HCT116 (cell line): ENCODE results near the gene SP7.

ENCODE experiments used
- ELF1 ChIP-seq: IDR thresholded peaks from 2 replicates; pipeline ENCODE4 v1.6.1; 2012; ENCODE audit warnings: low read depth, borderline replicate concordance
- EZH2 ChIP-seq: fragments of 200-600 bp; sonication (generic); IDR thresholded peaks from 2 replicates; pipeline ENCODE4 v1.6.1; 2017; ENCODE audit warnings: antibody characterized with exemption, mixed run types
- EZH2phosphoT487 ChIP-seq: fragments of 200-600 bp; IDR thresholded peaks from 2 replicates; pipeline ENCODE4 v1.6.1; 2018; ENCODE audit warnings: antibody characterized with exemption, borderline replicate concordance
- JUND ChIP-seq: IDR thresholded peaks from 2 replicates; pipeline ENCODE4 v1.6.1; 2012
- POLR2A ChIP-seq: IDR thresholded peaks from 2 replicates; pipeline ENCODE4 v1.7.0; 2011; ENCODE audit warnings: borderline replicate concordance; ENCODE audit not compliant: insufficient read depth, insufficient read length; ENCODE audit errors: extremely low read depth
- POLR2AphosphoS5 ChIP-seq: IDR thresholded peaks from 2 replicates; pipeline ENCODE4 v1.6.1; 2011; ENCODE audit warnings: mild to moderate bottlenecking, low read depth, low read length, moderate library complexity
- SIN3A ChIP-seq: IDR thresholded peaks from 2 replicates; pipeline ENCODE4 v1.6.1; 2012; ENCODE audit warnings: low read depth
- YY1 ChIP-seq: IDR thresholded peaks from 2 replicates; pipeline ENCODE4 v1.6.1; 2011; ENCODE audit warnings: low read length, low read depth, moderate library complexity, mild to moderate bottlenecking; ENCODE audit not compliant: insufficient replicate concordance; ENCODE audit errors: extremely low read depth
- ZFX ChIP-seq: fragments of 450-650 bp; IDR thresholded peaks from 2 replicates; pipeline ENCODE4 v1.6.1; 2017
- ZNF274 ChIP-seq: fragments of 200-500 bp; sonication (Bioruptor generic); IDR thresholded peaks from 2 replicates; pipeline ENCODE4 v1.6.1; 2014; ENCODE audit warnings: mild to moderate bottlenecking, low read depth, low read length, inconsistent platforms
- TF ChIP-seq, protein P1 (sequence below), 3 experiments: fragments of 200-600 bp in 1 of 3; sonication (generic) in 1 of 3; IDR thresholded peaks in 2 of 3; conservative IDR thresholded peaks in 1 of 3; 2 replicates each; pipeline ENCODE4 v1.5.1; 2012 to 2017; ENCODE audit warnings: low read depth in 2 of 3, low read length in 2 of 3, antibody characterized with exemption in 1 of 3, borderline replicate concordance in 1 of 3, control low read depth in 1 of 3, mild to moderate bottlenecking in 1 of 3, mixed read lengths in 1 of 3, mixed run types in 1 of 3, moderate library complexity in 1 of 3; ENCODE audit not compliant: insufficient read depth in 1 of 3

DNA sequence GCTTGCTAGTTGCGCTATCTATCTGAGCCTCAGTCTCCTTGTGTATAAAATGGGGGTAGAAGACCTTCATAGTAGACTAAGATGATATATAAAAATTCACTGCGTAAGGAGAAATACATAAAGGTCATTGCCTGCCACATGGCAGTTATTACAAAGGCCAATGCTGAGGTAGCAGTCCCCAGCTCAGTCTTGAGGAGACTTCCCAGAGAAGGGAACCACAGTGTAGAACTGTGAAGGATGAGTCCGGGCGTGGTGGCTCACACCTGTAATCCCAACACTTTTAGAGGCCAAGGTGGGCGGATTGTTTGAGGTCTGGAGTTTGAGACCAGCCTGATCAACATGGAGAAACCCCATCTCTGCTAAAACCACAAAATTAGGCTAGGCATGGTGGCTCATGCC, 17.1 kb upstream of the SP7 start:
- no peak for TF ChIP-seq EZH2
- no peak for TF ChIP-seq SIN3A
- no peak for TF ChIP-seq ZNF274
- no peak for TF ChIP-seq POLR2AphosphoS5
- TF ChIP-seq, protein P1, sequence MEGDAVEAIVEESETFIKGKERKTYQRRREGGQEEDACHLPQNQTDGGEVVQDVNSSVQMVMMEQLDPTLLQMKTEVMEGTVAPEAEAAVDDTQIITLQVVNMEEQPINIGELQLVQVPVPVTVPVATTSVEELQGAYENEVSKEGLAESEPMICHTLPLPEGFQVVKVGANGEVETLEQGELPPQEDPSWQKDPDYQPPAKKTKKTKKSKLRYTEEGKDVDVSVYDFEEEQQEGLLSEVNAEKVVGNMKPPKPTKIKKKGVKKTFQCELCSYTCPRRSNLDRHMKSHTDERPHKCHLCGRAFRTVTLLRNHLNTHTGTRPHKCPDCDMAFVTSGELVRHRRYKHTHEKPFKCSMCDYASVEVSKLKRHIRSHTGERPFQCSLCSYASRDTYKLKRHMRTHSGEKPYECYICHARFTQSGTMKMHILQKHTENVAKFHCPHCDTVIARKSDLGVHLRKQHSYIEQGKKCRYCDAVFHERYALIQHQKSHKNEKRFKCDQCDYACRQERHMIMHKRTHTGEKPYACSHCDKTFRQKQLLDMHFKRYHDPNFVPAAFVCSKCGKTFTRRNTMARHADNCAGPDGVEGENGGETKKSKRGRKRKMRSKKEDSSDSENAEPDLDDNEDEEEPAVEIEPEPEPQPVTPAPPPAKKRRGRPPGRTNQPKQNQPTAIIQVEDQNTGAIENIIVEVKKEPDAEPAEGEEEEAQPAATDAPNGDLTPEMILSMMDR (IDR thresholded peaks at IDR 0.05 in 2 of 3, conservative IDR thresholded peaks at IDR 0.05 in 1 of 3; ENCODE audit: borderline replicate concordance in 1 of 3, insufficient read depth in 1 of 3, low read depth in 2 of 3, low read length in 2 of 3): no peak
- TF ChIP-seq ELF1: no peak
- TF ChIP-seq YY1: no peak
- TF ChIP-seq POLR2A: no peak
- TF ChIP-seq JUND: no peak
- no peak for TF ChIP-seq EZH2phosphoT487
- no peak for TF ChIP-seq ZFX
